ENCODE measurements around the gene TBC1D10B. TPM values are rescaled to one million over a fixed set of nuclear protein-coding genes. Genes with fewer than 3 reads are reported as not detected.

Gene TBC1D10B
- total and polyA plus RNA-seq, 9 of the 15 experiments (the other 6 are each of a cell fraction or from before 2014, with no cell fraction given) = 2.2 to 55.4 (median 17.5) TPM

DNA sequence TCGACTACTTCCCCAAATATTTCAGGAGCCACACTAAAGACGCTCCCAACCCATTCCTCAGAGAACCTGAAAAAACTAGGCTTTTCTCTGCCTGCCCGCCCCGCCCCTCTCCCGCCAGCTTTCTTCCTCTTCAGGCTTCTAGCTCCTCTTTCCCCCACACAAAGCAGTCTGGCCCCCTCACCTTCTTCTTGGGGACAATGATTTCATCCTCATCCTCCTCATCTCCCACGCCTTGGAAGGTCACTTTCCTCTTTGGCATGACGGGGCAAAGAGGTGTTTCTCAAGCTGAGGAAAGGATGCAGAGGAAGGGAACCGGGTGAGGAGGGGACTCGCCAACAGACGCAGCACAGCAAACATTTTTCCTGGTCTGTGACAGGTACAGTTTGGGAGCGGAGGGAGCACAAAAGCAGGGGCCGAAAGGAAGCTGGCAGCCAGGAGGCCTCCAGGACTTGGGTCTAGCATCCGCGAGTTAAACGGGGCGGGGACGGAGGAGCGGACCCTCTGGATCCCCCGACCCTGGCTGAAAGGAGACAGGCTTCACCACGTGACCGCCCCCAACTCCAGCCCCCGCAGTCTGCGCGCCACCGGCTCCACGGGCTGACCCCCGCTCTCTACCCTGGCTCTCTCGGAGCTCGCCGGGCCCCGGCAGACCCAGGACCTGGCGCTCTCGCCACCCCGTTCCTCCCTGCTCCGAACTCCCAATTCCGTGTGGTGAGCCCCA lies 15.7 kb downstream of the TBC1D10B start (continued):
- TF ChIP-seq ZNF143 (CRISPR knock-in tag; IDR thresholded peaks at IDR 0.05) = 0 out of 2 replicates have a peak, but pooled peaks have one; percentile 18
- TF ChIP-seq, protein P1, sequence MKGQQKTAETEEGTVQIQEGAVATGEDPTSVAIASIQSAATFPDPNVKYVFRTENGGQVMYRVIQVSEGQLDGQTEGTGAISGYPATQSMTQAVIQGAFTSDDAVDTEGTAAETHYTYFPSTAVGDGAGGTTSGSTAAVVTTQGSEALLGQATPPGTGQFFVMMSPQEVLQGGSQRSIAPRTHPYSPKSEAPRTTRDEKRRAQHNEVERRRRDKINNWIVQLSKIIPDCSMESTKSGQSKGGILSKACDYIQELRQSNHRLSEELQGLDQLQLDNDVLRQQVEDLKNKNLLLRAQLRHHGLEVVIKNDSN (CRISPR knock-in tag; IDR thresholded peaks at IDR 0.05) = no peak
- TF ChIP-seq GTF2E2 (tag; IDR thresholded peaks at IDR 0.05) = no peak
- no peak for TF ChIP-seq MBD2 (IDR thresholded peaks at IDR 0.05; ENCODE audit: borderline replicate concordance, low read depth)
- TF ChIP-seq, protein P2, sequence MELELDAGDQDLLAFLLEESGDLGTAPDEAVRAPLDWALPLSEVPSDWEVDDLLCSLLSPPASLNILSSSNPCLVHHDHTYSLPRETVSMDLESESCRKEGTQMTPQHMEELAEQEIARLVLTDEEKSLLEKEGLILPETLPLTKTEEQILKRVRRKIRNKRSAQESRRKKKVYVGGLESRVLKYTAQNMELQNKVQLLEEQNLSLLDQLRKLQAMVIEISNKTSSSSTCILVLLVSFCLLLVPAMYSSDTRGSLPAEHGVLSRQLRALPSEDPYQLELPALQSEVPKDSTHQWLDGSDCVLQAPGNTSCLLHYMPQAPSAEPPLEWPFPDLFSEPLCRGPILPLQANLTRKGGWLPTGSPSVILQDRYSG (tag; conservative IDR thresholded peaks at IDR 0.05; ENCODE audit: low read depth) = no peak
- TF ChIP-seq TARDBP (IDR thresholded peaks at IDR 0.05) = 0 out of 2 replicates have a peak, but pooled peaks have one; percentile 19
- TF ChIP-seq GABPA (tag; conservative IDR thresholded peaks at IDR 0.05; ENCODE audit: low read depth) = no peak
- TF ChIP-seq NR2C2 (CRISPR knock-in tag; IDR thresholded peaks at IDR 0.05) = no peak
- no peak for TF ChIP-seq NR2C2 (tag; IDR thresholded peaks at IDR 0.05)
- peak; percentile 92 for TF ChIP-seq RBM22 (IDR thresholded peaks at IDR 0.05; ENCODE audit: low read depth, low read length, poor library complexity, severe bottlenecking)
- TF ChIP-seq, protein P3, sequence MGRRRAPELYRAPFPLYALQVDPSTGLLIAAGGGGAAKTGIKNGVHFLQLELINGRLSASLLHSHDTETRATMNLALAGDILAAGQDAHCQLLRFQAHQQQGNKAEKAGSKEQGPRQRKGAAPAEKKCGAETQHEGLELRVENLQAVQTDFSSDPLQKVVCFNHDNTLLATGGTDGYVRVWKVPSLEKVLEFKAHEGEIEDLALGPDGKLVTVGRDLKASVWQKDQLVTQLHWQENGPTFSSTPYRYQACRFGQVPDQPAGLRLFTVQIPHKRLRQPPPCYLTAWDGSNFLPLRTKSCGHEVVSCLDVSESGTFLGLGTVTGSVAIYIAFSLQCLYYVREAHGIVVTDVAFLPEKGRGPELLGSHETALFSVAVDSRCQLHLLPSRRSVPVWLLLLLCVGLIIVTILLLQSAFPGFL (CRISPR knock-in tag; IDR thresholded peaks at IDR 0.05) = no peak
- TF ChIP-seq, protein P4, sequence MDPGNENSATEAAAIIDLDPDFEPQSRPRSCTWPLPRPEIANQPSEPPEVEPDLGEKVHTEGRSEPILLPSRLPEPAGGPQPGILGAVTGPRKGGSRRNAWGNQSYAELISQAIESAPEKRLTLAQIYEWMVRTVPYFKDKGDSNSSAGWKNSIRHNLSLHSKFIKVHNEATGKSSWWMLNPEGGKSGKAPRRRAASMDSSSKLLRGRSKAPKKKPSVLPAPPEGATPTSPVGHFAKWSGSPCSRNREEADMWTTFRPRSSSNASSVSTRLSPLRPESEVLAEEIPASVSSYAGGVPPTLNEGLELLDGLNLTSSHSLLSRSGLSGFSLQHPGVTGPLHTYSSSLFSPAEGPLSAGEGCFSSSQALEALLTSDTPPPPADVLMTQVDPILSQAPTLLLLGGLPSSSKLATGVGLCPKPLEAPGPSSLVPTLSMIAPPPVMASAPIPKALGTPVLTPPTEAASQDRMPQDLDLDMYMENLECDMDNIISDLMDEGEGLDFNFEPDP (CRISPR knock-in tag; IDR thresholded peaks at IDR 0.05) = no peak
- no peak for TF ChIP-seq TSC22D4 (tag; IDR thresholded peaks at IDR 0.05)
- TF ChIP-seq ZNF785 (CRISPR knock-in tag; IDR thresholded peaks at IDR 0.05) = no peak
- no peak for TF ChIP-seq NCOR1 (IDR thresholded peaks at IDR 0.05)
- no peak for TF ChIP-seq ARHGAP35 (IDR thresholded peaks at IDR 0.05; ENCODE audit: partially characterized antibody)
- no peak for TF ChIP-seq BRCA1 (IDR thresholded peaks at IDR 0.05)
- TF ChIP-seq BRCA1 (CRISPR knock-in tag; IDR thresholded peaks at IDR 0.05) = peak; percentile 97
- TF ChIP-seq, protein P5, sequence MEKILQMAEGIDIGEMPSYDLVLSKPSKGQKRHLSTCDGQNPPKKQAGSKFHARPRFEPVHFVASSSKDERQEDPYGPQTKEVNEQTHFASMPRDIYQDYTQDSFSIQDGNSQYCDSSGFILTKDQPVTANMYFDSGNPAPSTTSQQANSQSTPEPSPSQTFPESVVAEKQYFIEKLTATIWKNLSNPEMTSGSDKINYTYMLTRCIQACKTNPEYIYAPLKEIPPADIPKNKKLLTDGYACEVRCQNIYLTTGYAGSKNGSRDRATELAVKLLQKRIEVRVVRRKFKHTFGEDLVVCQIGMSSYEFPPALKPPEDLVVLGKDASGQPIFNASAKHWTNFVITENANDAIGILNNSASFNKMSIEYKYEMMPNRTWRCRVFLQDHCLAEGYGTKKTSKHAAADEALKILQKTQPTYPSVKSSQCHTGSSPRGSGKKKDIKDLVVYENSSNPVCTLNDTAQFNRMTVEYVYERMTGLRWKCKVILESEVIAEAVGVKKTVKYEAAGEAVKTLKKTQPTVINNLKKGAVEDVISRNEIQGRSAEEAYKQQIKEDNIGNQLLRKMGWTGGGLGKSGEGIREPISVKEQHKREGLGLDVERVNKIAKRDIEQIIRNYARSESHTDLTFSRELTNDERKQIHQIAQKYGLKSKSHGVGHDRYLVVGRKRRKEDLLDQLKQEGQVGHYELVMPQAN (IDR thresholded peaks at IDR 0.05; ENCODE audit: borderline replicate concordance) = peak; percentile 47; the same call in 1 of the 2 replicates
- TF ChIP-seq HMGN3 (IDR thresholded peaks at IDR 0.05; ENCODE audit: borderline replicate concordance, extremely low read depth, insufficient read length, low read depth, low read length) = no peak
- TF ChIP-seq SMARCC2 (IDR thresholded peaks at IDR 0.05; ENCODE audit: low read depth) = peak; percentile 15; the same call in 1 of the 2 replicates
- 0 out of 2 replicates have a peak, but pooled peaks have one; percentile 80 for TF ChIP-seq MED1 (CRISPR knock-in tag; IDR thresholded peaks at IDR 0.05; ENCODE audit: borderline replicate concordance)
- TF ChIP-seq RFX1 (IDR thresholded peaks at IDR 0.05) = no peak

Data from K562 (cell line).